ENCODE data around the gene VWA2. TPM values are rescaled to one million over a fixed set of nuclear protein-coding genes. Genes with fewer than 3 reads are reported as not detected.

VWA2 gene
- total RNA-seq, 1 experiment from 2014 or later: 1.6 TPM

GRCh38 chr10:114259824-114260223 lies 20.8 kb downstream of the VWA2 start:
- H3K56ac ChIP-seq (ENCODE audit: insufficient read length, low read depth, low read length): no peak overlapping the region
- H3K18ac ChIP-seq (ENCODE audit: insufficient read length, low read depth, low read length): no peak overlapping the region
- peaks cover 0 to 6% (median 0%) of the 10 kb centered on the region in 3 experiments; a peak in 3 of 7 replicates for H3K36me3 Mint-ChIP-seq (ENCODE audit: insufficient read depth in 1 of 3, low read depth in 3 of 3)
- H3K27me3 Mint-ChIP-seq (ENCODE audit: low read depth): no peaks in the 10 kb centered on the region
- no peak overlapping the region for H3K27ac ChIP-seq (ENCODE audit: insufficient read length, low read depth, low read length)
- H3K4me1 Mint-ChIP-seq: peaks cover 17 to 19% of the 10 kb centered on the region in 2 experiments
- no peak overlapping the region for H3K4me2 ChIP-seq (ENCODE audit: insufficient read depth, insufficient read length, low read length)
- H4K5ac ChIP-seq (ENCODE audit: insufficient read length, low read depth, low read length): no peak overlapping the region
- H3T11ph ChIP-seq (ENCODE audit: low read length): no peak overlapping the region
- H3K9ac ChIP-seq (ENCODE audit: extremely low read depth, insufficient read length, low read length): no peak overlapping the region
- H3K79me2 ChIP-seq (ENCODE audit: insufficient read depth, low read length): no peaks in the 10 kb centered on the region
- no peak overlapping the region for H2AK5ac ChIP-seq (ENCODE audit: insufficient read length, low read length)
- no peak overlapping the region for H4K91ac ChIP-seq (ENCODE audit: insufficient read length, low read depth, low read length)
- H3K27me3 ChIP-seq (ENCODE audit: insufficient read depth, low read length): no peaks in the 10 kb centered on the region; the same call in 1 of the 2 replicates
- H3K79me1 ChIP-seq (ENCODE audit: insufficient read depth, low read depth, low read length, poor library complexity, severe bottlenecking): no peaks in the 10 kb centered on the region
- TF ChIP-seq CTCF (conservative IDR thresholded peaks at IDR 0.05): no peak
- no peak overlapping the region for H3K14ac ChIP-seq (ENCODE audit: insufficient read depth, low read length)
- no peak overlapping the region for H3K23ac ChIP-seq (ENCODE audit: insufficient read length, low read depth, low read length)
- DNase-seq: no peak
- no peak overlapping the region for H4K8ac ChIP-seq (replicated peaks; ENCODE audit: insufficient read length, low read depth, low read length)
- no peak overlapping the region for H3K4me3 Mint-ChIP-seq
- no peak overlapping the region for H2BK120ac ChIP-seq (ENCODE audit: low read depth, low read length, poor library complexity, severe bottlenecking)
- H2BK12ac ChIP-seq (ENCODE audit: insufficient read length, low read depth, low read length): no peak overlapping the region
- H3K9me3 ChIP-seq (ENCODE audit: control insufficient read depth, low read depth, low read length): no peaks in the 10 kb centered on the region
- WGBS (ENCODE audit: extremely low coverage, insufficient read length, low lambda C conversion rate): no CpG with 5 or more reads among the region's 10 CpGs
- no peaks in the 10 kb centered on the region for H4K20me1 ChIP-seq (ENCODE audit: control insufficient read depth, insufficient read depth, insufficient read length)
- H2BK5ac ChIP-seq (ENCODE audit: insufficient read length, low read length): no peak overlapping the region
- no peak overlapping the region for H2BK20ac ChIP-seq (ENCODE audit: low read depth, low read length, poor library complexity, severe bottlenecking)
- H2BK15ac ChIP-seq (ENCODE audit: low read depth, low read length): no peak overlapping the region
- H3K9me3 Mint-ChIP-seq: no peaks in the 10 kb centered on the region
- no peak overlapping the region for H2AFZ ChIP-seq (ENCODE audit: low read length)
- no peak overlapping the region for H3K4ac ChIP-seq (ENCODE audit: low read depth, low read length)
- no peaks in the 10 kb centered on the region for H3K23me2 ChIP-seq (ENCODE audit: insufficient read length, low read depth, low read length, poor library complexity, severe bottlenecking)
- no peak overlapping the region for H3K27ac Mint-ChIP-seq
- H3K4me1 ChIP-seq (ENCODE audit: insufficient read depth, low read length): no peaks in the 10 kb centered on the region; the same call in 1 of the 2 replicates
